SH-SY5Y (cell line): Measurements from ENCODE around the gene TBX21.

Experiments
- GATA2 ChIP-seq: IDR thresholded peaks from 2 replicates; pipeline ENCODE4 v1.6.1; 2011; ENCODE audit warnings: mild to moderate bottlenecking, low read depth, low read length
- GATA3 ChIP-seq: IDR thresholded peaks from 2 replicates; pipeline ENCODE4 v1.6.1; 2011; ENCODE audit warnings: low read depth, mild to moderate bottlenecking, low read length, moderate library complexity

- TF ChIP-seq GATA2 (no peak), GATA3 (no peak)
Observed at GRCh38 chr17:47694581-47695428, 38.2 kb upstream of the TBX21 start.
